Spleen (tissue), 7 donors: ENCODE results near the gene NSD1.

Experiments
- CTCF ChIP-seq, 11 experiments: fragments of 200-600 bp in 7 of 11; fragments of 450-650 bp in 4 of 11; sonication (generic) in 4 of 11; IDR thresholded peaks in 8 of 11; conservative IDR thresholded peaks in 3 of 11; 1 replicate in 7 of 11; 2 replicates in 4 of 11; pipeline versions ENCODE4 v1.4.0 to v1.8.0; 2016 to 2021; ENCODE audit warnings: antibody characterized with exemption in 11 of 11, inconsistent platforms in 4 of 11, mild to moderate bottlenecking in 1 of 11
- POLR2AphosphoS5 ChIP-seq, 3 donors: sonication (generic); formaldehyde crosslinking; IDR thresholded peaks; one replicate each; pipeline ENCODE4 v1.5.1; 2017; ENCODE audit warnings: antibody characterized with exemption in 3 of 3
- donor health status: DM: no; HTN: no; CAD: no; lungs with moderate emphysema.
- donor health status: DM: no; HTN: no; CAD: no.
- donor health status: DM: no; HTN: no; CAD: no.

GRCh38 chr5:177092178-177093081 is 41.1 kb upstream of the NSD1 start:
- TF ChIP-seq CTCF (IDR thresholded peaks at IDR 0.05 in 8 of 11, conservative IDR thresholded peaks at IDR 0.05 in 3 of 11) (no peak), POLR2AphosphoS5 (IDR thresholded peaks at IDR 0.05) (no peak)
